K562 (cell line): ENCODE data around the gene CABP4. TPM values are rescaled to one million over a fixed set of nuclear protein-coding genes. Genes with fewer than 3 reads are reported as not detected.

ENCODE experiments used
- ARID4B ChIP-seq: sonication (generic); formaldehyde crosslinking; IDR thresholded peaks from 2 replicates; pipeline ENCODE4 v1.8.0; 2022; ENCODE audit warnings: mild to moderate bottlenecking, missing genetic modification reagents
- CREB1 ChIP-seq, 2 experiments: sonication (generic) in 1 of 2; formaldehyde crosslinking in 1 of 2; IDR thresholded peaks; 2 replicates each; pipeline versions ENCODE4 v1.6.1 to v1.8.0; 2012 to 2022; ENCODE audit warnings: inconsistent platforms in 1 of 2, mild to moderate bottlenecking in 1 of 2, missing genetic modification reagents in 1 of 2, moderate library complexity in 1 of 2
- DNMT1 ChIP-seq: fragments of 450-650 bp; IDR thresholded peaks from 2 replicates; pipeline ENCODE4 v1.6.1; 2016; ENCODE audit warnings: antibody characterized with exemption, mild to moderate bottlenecking
- FOXO4 ChIP-seq: fragments of 450-650 bp; formaldehyde crosslinking; IDR thresholded peaks from 2 replicates; pipeline ENCODE4 v1.4.0; 2020; ENCODE audit warnings: mild to moderate bottlenecking, moderate library complexity
- KLF6 ChIP-seq: fragments of 250-450 bp; sonication (Bioruptor Pico); IDR thresholded peaks from 2 replicates; pipeline ENCODE4 v1.4.0; 2020; ENCODE audit warnings: mild to moderate bottlenecking, moderate library complexity, borderline replicate concordance
- NBN ChIP-seq: fragments of 450-650 bp; IDR thresholded peaks from 2 replicates; pipeline ENCODE4 v1.6.1; 2016; ENCODE audit warnings: low read depth, mild to moderate bottlenecking
- TCF15 ChIP-seq: fragments of 250-450 bp; sonication (Bioruptor Pico); IDR thresholded peaks from 2 replicates; pipeline ENCODE4 v1.8.0; 2022; ENCODE audit warnings: moderate library complexity, mild to moderate bottlenecking, inconsistent platforms
- ZBTB9 ChIP-seq: fragments of 450-650 bp; formaldehyde crosslinking; IDR thresholded peaks from 2 replicates; pipeline ENCODE4 v1.4.0; 2020; ENCODE audit warnings: mild to moderate bottlenecking, moderate library complexity
- ZNF134 ChIP-seq: fragments of 250-450 bp; sonication (Bioruptor Pico); conservative IDR thresholded peaks from 2 replicates; pipeline ENCODE4 v1.4.0; 2020
- polyA plus RNA-seq, 8 experiments: library from polyadenylated mRNA; depleted of rRNA in 4 of 8; stranded (reverse) in 5 of 8; unstranded in 3 of 8; fragments of >200 nt; fragmentation: Nextera tagmentation in 2 of 8; fragmentation: Illumina TruSeq in 1 of 8; extraction: Ambion mirVana in 2 of 8; extraction: Trizol in 1 of 8; gene quantifications; 2 replicates each; pipeline versions ENCODE4 v1.2.1 to v1.2.3, GENCODE V29; 2011 to 2014; ENCODE audit warnings: inconsistent platforms in 1 of 8, missing spikeins in 1 of 8
- total RNA-seq, 7 experiments: library from RNA; depleted of rRNA in 6 of 7; stranded (reverse); fragments of >200 nt in 6 of 7; fragmentation: Illumina TruSeq in 2 of 7; extraction: Trizol in 2 of 7; gene quantifications; 2 replicates each; pipeline versions ENCODE4 v1.2.1 to v1.2.3, GENCODE V29; 2011 to 2021; ENCODE audit warnings: low replicate concordance in 1 of 7

Gene CABP4
- total and polyA plus RNA-seq, 9 of the 15 experiments (the other 6 are each of a cell fraction or from before 2014, with no cell fraction given): 0.11 TPM; not detected in 8

GRCh38 chr11:67507864-67508485 is 52.8 kb downstream of the CABP4 start, which contains the start of gene CDK2AP2 (continued):
- TF ChIP-seq NBN (peak; percentile 38; the same call in 1 of the 2 replicates), ZBTB9 (CRISPR knock-in tag) (peak; percentile 32; the same call in 1 of the 2 replicates), DNMT1 (no peak), ZNF134 (CRISPR knock-in tag) (peak; percentile 44; the same call in 1 of the 2 replicates), TCF15 (no peak), CREB1 (IDR thresholded peaks at IDR 0.05) (no peak), CREB1 (CRISPR knock-in tag; IDR thresholded peaks at IDR 0.05) (no peak), KLF6 (CRISPR knock-in tag) (no peak), ARID4B (CRISPR knock-in tag) (no peak; the same call in 1 of the 2 replicates), FOXO4 (CRISPR knock-in tag) (0 out of 2 replicates have a peak, but pooled peaks have one; percentile 43)
